ENCODE data around the gene CLASP1. TPM values are rescaled to one million over a fixed set of nuclear protein-coding genes. Genes with fewer than 3 reads are reported as not detected.

The CLASP1 gene
- total and polyA plus RNA-seq, 2 of the 8 experiments (the other 6 are each of a cell fraction or from before 2014, with no cell fraction given): 7.3 to 53.9 TPM

DNA sequence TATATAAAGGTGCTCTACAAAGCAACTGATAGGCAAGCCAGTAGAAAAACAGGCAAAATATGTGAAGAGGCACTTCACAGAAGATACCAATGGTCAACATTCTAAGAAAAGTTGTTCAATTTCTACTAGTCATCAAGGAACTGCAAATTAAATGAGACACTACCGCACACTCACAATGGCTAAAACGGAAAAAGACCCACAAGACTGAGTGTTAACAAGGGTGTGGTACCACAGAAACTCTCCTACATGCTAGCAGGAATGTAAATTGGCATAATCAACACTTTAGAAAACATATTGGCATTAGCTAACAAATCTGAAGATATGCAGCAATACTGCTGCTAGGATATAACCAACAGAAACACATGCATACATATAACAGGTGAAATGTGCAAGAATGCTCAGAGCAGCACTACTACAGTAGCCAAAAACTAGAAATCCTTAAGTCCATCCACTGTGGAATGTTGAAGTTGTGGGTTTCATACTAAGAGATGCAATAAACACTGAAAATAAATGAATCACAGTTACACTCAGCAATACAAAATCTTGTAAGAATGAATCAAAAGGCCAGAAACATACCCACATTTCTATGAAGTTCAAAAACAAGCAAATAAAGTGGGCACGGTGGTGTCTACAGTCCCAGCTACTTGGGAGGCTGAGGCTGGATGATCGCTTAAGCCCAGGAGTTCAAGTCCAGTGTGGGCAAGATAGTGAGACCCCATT is 109.4 kb downstream of the CLASP1 start (continued):
- TF ChIP-seq, protein P1, sequence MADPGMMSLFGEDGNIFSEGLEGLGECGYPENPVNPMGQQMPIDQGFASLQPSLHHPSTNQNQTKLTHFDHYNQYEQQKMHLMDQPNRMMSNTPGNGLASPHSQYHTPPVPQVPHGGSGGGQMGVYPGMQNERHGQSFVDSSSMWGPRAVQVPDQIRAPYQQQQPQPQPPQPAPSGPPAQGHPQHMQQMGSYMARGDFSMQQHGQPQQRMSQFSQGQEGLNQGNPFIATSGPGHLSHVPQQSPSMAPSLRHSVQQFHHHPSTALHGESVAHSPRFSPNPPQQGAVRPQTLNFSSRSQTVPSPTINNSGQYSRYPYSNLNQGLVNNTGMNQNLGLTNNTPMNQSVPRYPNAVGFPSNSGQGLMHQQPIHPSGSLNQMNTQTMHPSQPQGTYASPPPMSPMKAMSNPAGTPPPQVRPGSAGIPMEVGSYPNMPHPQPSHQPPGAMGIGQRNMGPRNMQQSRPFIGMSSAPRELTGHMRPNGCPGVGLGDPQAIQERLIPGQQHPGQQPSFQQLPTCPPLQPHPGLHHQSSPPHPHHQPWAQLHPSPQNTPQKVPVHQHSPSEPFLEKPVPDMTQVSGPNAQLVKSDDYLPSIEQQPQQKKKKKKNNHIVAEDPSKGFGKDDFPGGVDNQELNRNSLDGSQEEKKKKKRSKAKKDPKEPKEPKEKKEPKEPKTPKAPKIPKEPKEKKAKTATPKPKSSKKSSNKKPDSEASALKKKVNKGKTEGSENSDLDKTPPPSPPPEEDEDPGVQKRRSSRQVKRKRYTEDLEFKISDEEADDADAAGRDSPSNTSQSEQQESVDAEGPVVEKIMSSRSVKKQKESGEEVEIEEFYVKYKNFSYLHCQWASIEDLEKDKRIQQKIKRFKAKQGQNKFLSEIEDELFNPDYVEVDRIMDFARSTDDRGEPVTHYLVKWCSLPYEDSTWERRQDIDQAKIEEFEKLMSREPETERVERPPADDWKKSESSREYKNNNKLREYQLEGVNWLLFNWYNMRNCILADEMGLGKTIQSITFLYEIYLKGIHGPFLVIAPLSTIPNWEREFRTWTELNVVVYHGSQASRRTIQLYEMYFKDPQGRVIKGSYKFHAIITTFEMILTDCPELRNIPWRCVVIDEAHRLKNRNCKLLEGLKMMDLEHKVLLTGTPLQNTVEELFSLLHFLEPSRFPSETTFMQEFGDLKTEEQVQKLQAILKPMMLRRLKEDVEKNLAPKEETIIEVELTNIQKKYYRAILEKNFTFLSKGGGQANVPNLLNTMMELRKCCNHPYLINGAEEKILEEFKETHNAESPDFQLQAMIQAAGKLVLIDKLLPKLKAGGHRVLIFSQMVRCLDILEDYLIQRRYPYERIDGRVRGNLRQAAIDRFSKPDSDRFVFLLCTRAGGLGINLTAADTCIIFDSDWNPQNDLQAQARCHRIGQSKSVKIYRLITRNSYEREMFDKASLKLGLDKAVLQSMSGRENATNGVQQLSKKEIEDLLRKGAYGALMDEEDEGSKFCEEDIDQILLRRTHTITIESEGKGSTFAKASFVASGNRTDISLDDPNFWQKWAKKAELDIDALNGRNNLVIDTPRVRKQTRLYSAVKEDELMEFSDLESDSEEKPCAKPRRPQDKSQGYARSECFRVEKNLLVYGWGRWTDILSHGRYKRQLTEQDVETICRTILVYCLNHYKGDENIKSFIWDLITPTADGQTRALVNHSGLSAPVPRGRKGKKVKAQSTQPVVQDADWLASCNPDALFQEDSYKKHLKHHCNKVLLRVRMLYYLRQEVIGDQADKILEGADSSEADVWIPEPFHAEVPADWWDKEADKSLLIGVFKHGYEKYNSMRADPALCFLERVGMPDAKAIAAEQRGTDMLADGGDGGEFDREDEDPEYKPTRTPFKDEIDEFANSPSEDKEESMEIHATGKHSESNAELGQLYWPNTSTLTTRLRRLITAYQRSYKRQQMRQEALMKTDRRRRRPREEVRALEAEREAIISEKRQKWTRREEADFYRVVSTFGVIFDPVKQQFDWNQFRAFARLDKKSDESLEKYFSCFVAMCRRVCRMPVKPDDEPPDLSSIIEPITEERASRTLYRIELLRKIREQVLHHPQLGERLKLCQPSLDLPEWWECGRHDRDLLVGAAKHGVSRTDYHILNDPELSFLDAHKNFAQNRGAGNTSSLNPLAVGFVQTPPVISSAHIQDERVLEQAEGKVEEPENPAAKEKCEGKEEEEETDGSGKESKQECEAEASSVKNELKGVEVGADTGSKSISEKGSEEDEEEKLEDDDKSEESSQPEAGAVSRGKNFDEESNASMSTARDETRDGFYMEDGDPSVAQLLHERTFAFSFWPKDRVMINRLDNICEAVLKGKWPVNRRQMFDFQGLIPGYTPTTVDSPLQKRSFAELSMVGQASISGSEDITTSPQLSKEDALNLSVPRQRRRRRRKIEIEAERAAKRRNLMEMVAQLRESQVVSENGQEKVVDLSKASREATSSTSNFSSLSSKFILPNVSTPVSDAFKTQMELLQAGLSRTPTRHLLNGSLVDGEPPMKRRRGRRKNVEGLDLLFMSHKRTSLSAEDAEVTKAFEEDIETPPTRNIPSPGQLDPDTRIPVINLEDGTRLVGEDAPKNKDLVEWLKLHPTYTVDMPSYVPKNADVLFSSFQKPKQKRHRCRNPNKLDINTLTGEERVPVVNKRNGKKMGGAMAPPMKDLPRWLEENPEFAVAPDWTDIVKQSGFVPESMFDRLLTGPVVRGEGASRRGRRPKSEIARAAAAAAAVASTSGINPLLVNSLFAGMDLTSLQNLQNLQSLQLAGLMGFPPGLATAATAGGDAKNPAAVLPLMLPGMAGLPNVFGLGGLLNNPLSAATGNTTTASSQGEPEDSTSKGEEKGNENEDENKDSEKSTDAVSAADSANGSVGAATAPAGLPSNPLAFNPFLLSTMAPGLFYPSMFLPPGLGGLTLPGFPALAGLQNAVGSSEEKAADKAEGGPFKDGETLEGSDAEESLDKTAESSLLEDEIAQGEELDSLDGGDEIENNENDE (IDR thresholded peaks at IDR 0.05; ENCODE audit: insufficient replicate concordance, low read length): no peak
- TF ChIP-seq POLR2A (IDR thresholded peaks at IDR 0.05; ENCODE audit: control extremely low read depth in 1 of 2, low read depth in 2 of 2, low read length in 2 of 2) (no peak), CBX5 (IDR thresholded peaks at IDR 0.05; ENCODE audit: low read depth, low read length) (no peak), POLR2AphosphoS5 (IDR thresholded peaks at IDR 0.05; ENCODE audit: low read depth, low read length) (no peak), HDAC6 (IDR thresholded peaks at IDR 0.05; ENCODE audit: low read depth, low read length) (no peak), RNF2 (IDR thresholded peaks at IDR 0.05; ENCODE audit: borderline replicate concordance, low read depth, low read length, missing control alignments, poor library complexity, severe bottlenecking) (no peak), EGR1 (IDR thresholded peaks at IDR 0.05; ENCODE audit: borderline replicate concordance, low read depth, low read length) (no peak), TAF1 (IDR thresholded peaks at IDR 0.05; ENCODE audit: low read depth, low read length) (no peak), YY1 (IDR thresholded peaks at IDR 0.05; ENCODE audit: low read depth, low read length) (no peak), CHD2 (IDR thresholded peaks at IDR 0.05; ENCODE audit: low read length) (no peak)
- TF ChIP-seq, protein P2, sequence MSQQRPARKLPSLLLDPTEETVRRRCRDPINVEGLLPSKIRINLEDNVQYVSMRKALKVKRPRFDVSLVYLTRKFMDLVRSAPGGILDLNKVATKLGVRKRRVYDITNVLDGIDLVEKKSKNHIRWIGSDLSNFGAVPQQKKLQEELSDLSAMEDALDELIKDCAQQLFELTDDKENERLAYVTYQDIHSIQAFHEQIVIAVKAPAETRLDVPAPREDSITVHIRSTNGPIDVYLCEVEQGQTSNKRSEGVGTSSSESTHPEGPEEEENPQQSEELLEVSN (IDR thresholded peaks at IDR 0.05): no peak

All from H1 (cell line).